Lung microvascular endothelial cell (primary cell): ENCODE data around the gene SLX1A. TPM values are rescaled to one million over a fixed set of nuclear protein-coding genes. Genes with fewer than 3 reads are reported as not detected.
"Not testable (repeated sequence)": the region's sequence is repeated elsewhere in the genome, so short reads cannot be mapped to it uniquely, and the experiment has no call there.

Source experiments
- DNase-seq, 2 donors: peaks; one replicate each; pipeline versions ENCODE4 v3.0.0 to v3.0.0-alpha.2; 2010; ENCODE audit warnings: low read depth in 2 of 2
- total RNA-seq: library from RNA; depleted of rRNA; stranded (reverse); fragments of >200 nt; gene quantifications from 2 replicates; pipeline ENCODE4 v1.2.1, GENCODE V29; 2014

Gene SLX1A
- total RNA-seq, 1 donor from 2014 or later = 35.9 TPM

DNA sequence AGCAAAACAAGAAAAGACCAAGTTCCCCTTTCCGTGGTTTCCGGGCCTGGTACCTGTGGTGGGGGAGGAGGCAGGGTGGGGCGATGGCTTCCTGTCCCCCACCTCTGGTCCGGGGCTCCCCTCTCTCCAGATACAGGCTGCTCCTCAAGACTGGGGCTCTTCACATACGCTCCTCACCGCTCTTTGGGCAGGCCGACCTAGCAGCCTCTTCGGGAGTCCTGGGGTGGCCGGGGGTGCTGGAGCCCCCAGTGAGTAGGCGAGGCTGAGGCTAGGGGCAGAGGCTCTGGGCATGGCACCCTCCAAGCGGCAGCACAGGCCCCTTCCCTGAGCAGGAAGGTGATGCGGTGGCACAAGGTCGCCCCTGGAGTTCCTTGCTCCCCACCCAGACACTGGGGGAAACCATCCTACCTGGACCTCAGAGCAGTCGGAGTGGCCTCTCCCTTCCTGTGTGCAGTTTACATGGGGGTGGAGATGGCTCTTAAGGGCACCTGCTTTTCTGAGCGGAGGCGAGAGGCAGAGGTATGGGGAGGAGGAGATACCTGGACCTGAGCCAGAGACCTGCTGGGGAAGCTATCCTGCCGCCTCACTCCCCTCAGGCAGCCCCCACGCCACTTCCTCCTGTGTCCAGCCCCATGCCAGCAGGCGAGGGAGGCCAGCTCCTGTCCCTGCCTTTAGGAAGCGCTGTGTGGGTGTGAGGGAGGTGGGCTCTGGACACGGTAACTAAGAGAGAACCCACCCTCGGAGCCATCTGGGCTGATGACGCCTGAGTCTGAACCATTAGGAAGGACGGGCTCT lies 9.4 kb upstream of the SLX1A start:
- peak in 1 of 2 donors; percentile 23 for DNase-seq

DNA sequence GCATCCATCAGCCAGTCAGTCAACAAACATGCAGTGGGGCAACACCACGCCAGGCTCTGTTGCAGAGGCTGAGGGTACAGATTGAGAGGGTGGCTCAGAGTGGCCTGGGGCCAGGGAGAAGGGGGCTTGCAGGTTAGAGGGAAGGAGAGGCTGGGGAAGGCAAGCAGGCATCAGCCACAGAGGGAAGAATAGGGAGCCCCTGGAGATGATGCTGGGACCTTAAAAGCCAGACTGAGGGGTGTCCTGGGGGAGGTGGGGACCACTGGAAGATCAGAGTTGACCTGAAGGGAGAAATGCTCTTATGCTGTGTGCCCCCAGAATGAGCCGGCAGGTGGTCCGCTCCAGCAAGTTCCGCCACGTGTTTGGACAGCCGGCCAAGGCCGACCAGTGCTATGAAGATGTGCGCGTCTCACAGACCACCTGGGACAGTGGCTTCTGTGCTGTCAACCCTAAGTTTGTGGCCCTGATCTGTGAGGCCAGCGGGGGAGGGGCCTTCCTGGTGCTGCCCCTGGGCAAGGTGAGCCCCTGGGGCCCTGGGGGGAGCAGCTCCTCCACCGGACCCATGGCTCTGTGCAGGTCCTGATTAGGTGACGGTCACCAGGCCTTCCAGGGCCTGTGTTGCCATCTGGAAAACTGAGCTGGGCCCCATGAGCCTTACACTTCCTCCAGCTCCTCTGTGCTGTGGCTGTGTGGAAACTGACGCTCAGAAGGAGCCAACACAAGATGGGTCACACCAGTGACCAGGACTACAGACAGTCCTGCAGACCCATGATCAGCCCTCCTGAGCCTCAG lies 8.6 kb upstream of the SLX1A start:
- no peak for DNase-seq

DNA sequence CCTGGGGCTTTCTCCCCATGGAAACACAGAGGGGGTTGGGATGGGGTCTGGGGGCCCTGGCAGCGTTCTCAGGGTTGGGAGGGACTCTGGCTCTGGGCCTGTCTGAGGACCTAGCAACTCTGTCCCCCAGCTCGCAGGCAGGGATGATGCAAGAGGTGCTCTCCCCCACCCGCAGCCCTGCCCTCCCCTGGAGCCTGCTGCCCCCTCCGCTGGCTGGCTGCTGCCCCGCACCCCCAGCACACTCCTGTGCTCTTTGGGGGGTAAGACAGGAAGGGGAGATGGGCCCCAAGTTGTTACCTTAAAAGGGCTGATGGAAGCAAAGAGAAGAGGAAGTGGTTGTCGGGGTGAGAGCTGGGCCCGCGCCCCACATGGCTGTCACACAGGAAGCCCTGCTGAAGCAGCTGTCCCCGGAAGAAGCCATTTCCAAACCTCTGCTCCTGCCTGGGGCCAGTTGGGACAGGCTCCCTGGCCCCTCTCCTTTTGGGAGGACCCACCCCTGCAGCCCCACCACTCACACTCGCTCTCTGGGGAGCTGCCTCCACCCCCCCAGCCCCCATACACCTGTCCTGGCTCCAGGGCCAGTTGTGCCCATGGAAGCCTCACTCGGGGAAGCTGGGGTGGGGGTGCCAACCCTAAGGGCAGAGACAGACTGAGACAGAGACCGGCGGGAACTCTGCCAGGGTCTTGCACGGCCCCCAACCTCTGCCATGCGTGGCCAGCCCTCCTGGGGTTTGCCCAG lies 7.8 kb upstream of the SLX1A start:
- no peak for DNase-seq

DNA sequence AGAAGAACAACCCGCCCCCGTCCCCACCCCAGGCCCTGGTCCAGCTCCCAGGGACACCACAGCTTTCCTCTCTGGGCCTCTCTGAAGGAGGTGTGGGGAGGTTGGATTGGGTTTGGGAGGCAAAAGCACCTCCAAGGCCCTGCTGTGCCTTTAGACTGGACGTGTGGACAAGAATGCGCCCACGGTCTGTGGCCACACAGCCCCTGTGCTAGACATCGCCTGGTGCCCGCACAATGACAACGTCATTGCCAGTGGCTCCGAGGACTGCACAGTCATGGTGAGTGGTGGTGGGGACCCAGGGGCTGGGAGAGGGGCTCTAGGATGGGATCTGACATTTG lies 7.3 kb upstream of the SLX1A start:
- no peak for DNase-seq

DNA sequence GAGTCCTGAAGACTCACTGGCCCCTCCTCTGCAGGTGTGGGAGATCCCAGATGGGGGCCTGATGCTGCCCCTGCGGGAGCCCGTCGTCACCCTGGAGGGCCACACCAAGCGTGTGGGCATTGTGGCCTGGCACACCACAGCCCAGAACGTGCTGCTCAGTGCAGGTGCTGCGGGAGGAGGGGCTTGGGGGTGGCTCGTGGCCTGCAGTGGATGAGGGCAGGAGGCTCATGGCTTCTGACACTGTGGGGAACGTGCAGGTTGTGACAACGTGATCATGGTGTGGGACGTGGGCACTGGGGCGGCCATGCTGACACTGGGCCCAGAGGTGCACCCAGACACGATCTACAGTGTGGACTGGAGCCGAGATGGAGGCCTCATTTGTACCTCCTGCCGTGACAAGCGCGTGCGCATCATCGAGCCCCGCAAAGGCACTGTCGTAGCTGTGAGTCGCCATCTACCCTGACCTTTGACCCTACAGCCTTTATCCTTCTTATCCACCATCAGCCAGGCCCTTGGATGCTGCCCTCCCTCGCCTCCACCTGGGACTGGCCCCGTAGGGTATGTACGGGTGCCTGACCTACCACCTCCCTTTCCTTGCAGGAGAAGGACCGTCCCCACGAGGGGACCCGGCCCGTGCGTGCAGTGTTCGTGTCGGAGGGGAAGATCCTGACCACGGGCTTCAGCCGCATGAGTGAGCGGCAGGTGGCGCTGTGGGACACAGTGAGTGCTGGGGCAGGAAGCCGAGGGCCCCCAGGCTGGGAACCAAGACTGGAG lies 6.7 kb upstream of the SLX1A start:
- DNase-seq = peak; percentile 46 to 70

DNA sequence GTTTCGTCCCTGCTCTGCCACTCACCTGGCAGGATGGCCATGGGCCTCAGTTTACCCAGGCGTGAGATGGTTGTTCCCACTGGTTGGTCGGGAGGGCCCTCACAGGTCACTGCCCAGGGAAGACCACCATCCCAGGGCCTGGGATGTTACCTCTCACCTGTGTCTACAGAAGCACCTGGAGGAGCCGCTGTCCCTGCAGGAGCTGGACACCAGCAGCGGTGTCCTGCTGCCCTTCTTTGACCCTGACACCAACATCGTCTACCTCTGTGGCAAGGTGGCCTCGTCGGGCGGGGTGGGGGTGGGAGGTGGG lies 6.2 kb upstream of the SLX1A start:
- no peak for DNase-seq

DNA sequence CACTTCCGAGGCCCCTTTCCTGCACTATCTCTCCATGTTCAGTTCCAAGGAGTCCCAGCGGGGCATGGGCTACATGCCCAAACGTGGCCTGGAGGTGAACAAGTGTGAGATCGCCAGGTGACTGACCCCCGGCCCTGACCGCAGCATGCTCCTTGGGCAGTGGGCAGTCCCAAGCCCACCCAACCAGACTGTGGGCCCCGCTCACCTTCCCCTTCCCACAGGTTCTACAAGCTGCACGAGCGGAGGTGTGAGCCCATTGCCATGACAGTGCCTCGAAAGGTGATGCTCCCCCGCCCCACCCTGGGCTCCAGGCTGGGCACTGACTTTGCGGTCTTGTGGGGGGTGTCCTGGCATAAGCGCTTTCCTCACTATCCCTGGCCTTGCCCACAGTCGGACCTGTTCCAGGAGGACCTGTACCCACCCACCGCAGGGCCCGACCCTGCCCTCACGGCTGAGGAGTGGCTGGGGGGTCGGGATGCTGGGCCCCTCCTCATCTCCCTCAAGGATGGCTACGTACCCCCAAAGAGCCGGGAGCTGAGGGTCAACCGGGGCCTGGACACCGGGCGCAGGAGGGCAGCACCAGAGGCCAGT lies 5.6 kb upstream of the SLX1A start:
- no peak for DNase-seq

DNA sequence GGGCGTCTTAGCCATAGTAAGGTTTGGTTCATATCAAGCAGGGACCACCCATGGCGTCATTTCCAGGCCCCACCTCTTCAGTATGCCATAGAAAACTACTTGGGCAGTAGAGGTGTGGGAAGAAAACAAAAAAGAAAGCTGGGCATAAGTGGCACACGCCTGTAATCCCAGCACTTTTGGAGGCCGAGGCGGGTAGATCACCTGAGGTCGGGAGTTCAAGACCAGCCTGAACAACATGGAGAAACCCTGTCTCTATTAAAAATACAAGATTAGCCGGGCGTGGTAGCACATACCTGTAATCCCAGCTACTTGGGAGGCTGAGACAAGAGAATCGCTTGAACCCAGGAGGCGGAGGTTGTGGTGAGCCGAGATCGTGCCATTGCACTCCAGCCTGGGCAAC lies 2.5 kb upstream of the SLX1A start:
- DNase-seq = not testable (repeated sequence)

DNA sequence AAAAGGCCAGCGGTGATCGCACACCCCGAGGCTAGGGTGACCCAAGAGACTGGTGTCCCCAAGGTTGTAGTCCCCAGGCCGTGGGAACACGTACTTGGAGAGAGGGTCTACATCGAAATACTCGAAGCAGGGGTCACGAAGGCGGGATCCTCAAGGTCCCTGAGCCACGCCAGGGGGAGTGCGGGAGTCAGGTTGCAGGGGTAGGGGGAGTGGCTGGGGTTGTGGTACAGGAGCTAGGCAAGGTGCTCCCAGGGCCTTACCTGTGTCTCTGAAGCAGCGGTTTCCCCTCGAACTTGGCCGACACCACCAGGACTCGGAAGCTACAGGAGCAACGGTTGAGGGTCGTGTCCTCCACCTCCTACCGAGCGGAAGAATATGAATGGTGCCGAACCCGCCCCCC lies 577 bp upstream of the SLX1A start:
- not testable (repeated sequence) for DNase-seq

DNA sequence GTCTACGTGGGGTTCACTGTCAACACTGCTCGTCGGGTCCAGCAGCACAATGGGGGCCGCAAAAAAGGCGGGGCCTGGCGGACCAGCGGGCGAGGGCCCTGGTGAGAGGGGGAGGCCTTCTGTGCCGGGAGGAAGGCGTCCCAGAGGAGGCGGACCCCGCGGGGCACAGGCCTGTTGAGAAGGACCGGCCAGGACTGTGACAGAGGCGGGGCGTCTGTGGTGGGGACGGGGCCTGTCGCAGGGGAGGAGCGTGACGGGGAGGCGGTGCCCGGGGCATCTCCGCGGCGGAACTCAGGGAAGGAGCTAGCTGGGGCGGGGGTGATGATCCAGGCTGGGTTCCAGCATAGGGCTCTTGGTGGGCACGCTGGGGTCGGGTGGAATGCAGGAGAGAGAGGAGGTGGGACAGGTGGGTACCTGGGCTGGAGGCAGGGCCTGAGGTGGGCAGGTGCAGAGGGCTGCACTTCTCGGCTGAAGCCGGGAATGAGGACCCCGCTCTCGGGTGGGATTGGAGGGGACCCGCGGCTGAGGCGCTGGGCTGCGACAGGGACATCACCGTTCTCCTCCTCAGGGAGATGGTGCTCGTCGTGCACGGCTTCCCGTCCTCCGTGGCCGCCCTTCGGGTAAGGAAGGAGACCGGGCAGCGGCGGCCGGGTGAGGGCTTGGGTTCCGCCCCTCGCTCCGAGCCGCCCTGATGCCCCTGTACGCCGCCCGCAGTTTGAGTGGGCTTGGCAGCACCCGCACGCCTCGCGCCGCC lies 674 bp downstream of the SLX1A start:
- not testable (repeated sequence) for DNase-seq

DNA sequence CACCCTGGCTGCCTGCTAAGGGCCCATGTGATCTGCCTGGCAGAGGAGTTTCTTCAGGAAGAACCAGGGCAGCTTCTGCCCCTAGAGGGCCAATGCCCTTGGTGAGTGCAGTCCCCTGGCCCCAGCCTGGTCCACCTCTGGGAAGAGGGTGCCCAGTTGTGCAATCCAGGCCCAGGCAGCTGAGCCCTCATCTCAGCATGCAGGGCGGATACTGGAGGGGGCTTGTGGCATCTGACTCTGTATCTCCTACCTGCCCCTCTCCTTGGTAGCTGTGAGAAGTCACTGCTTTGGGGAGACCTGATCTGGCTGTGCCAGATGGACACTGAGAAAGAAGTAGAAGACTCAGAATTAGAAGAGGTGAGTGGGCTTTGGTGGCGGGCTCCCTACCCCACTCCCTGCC lies 3.3 kb downstream of the SLX1A start:
- DNase-seq = not testable (repeated sequence)

DNA sequence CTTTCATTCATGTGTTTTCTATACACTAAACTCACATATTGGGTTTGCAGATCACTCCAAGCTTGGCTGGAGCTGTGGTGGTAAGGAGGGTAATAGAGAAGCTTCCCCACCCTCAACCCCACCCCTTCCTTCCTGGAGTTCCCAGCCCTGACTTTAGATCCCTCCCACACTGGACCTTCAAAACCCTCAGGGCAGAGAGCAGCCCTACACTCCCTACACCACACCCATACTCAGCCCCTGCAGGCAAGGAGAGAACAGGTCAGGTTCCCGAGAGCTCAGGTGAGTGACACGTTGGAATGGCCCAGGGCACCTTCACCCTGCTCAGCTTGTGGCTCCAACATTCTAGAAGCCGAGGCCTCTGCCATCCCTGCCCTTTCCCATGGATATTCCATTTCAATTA lies 5.4 kb downstream of the SLX1A start, which contains the start of gene SULT1A3:
SULT1A3 (plus strand) TSS at position 207 of the 400 bp plus-strand sequence. CDS start 1,474 bp downstream, outside the sequence.
- not testable (repeated sequence) for DNase-seq

DNA sequence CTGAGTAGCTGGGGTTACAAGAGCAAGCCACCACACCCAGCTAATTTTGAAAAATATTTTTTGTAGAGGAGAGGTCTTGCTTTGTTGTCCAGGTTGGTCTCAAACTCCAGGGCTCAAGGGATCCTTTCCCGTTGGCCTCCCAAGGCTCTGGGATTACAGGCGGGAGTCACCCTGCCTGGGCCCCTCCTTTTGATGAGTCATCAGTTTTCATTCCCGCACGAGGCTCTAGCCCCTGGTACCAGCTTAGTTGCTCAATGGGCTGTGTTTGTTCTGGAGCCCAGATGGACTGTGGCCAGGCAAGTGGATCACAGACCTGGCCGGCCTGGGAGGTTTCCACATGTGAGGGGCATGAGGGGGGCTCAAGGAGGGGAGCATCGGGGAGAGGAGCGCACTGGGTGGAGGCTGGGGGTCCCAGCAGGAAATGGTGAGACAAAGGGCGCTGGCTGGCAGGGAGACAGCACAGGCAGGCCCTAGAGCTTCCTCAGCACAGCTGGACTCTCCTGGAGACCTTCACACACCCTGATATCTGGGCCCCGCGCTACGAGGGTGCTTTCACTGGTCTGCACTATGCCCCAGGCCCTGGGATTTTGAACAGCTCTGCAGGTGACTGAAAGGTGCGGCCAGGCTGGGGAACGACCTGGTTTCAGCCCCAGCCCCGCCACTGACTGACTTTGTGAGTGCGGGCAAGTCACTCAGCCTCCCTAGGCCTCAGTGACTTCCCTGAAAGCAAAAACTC lies 6.1 kb downstream of the SLX1A start:
- DNase-seq = not testable (repeated sequence)

DNA sequence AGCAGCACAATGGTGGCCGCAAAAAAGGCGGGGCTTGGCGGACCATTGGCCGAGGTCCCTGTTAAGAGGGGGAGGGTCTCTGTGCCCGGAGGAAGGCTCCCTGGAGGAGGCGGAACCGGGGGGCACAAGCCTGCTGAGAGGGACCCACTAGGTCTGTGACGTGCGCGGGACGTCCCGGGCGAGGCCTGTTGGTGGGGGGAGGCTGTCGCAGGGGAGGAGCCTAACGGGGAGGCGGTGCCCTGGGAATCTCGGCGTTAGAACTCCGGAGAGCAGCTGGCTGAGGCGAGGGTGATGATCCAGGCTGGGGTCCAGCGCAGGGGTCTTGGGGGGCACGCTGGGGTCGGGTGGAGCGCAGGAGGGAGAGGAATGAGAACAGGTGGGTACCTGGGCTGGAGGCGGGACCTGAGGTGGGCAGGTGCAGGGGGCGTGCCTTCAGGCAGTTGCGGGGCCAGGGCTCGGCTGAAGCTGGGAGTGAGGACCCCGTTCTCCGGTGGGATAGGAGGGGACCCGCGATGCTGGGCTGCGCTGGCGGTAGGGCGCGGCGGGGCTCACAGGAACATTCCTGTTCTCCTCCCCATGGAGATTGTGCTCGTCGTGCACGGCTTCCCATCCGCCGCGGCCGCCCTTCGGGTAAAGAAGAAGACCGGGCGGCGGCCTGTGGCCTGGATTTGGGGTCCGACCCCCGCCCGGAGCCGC lies 12.0 kb downstream of the SLX1A start:
- DNase-seq = not testable (repeated sequence)

DNA sequence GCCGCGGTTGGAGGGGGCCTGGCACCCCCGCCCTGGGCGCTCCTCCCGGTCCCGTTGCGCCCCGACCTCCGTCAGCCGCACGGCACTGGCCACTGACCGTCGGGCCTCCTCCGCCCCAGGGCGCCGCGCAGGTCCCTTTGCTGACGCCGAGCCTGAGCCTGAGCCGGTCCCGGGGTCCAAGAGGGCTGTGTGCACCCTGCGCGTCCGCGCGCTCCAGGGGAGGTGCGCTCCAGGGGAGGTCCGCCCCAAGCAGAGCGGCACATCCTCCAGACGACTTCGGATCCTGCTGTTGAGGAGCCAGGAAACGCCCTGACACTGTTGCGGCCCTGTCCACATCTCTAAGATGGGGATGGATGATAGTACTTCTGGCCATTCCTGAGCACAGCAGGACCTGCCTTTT lies 12.6 kb downstream of the SLX1A start:
- not testable (repeated sequence) for DNase-seq

DNA sequence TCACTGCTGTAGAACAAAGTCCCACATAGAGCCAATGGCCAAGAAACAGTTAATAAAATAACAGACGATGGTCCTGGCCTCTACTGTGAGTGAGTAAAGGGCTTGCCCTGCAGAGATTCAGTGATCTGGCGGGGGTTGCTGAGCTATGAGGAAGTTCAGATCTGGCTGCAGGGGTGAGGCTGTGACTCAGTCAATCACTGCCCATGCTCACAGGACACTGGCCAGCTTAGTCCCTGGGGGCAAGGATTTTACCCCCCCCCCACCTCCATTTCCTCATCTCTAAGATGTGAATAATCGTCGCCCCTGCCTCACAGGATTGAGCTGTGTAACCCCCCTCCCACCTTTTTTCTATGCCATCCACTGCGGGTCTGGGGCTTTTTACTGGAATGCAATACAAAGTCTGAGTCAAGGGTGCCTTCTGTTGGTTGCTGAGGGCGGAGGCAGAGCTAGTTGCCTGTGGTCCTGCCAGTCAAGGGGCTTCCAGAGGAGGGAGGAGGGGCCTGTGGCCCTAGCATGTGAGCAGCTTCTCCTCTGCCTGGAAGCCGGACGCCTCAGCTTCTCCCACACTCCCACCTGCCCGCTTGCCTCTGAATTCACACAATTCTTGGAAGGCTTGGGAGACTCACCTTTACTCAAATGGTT lies 13.5 kb downstream of the SLX1A start:
- DNase-seq = not testable (repeated sequence)

DNA sequence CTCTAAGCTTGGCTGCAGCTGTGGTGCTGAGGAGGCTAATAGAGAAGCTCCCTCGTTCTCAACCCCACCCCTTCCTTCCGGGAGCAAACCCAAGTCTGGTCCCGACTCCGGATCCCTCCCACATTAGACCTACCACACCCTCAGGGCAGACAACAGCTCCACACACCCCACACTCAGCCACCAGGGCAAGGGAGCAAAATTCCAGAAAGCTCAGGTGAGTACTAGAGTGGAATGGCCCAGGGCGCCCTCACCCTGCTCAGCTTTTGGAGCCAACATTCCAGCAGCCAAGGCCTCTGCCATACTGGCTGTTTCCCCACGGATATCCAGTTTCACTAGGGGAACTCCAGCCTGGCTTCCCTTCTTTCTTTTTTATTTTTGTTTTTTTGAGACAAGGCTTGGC lies 15.4 kb downstream of the SLX1A start:
- DNase-seq = not testable (repeated sequence)

DNA sequence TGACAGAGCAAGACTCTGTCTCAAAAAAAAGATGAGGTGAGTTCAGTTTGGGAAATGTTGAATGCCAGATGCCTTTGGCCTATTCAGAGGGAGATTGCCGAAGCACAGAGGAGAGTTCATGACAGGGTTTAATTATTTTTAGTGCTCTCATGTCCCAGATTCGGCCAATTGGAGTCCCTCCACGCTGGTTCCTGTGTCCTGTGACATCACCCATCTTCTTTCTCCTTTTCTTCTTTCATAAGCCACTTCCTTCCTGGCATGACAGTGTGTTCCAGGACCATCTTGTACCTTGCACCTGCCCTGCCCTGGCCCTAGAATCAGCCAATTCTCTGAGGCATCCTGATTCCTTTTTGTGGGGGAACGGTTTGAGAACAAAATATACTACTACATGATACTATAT lies 17.7 kb downstream of the SLX1A start:
- not testable (repeated sequence) for DNase-seq
